Measurements from ENCODE around the gene FBXO17.

GRCh38 chr19:38912600-38913514 is 62.7 kb downstream of the FBXO17 start:
- TF ChIP-seq CTCF (IDR thresholded peaks at IDR 0.05; ENCODE audit: low read depth, low read length) (no peak), POLR2A (IDR thresholded peaks at IDR 0.05; ENCODE audit: extremely low read depth, insufficient read length) (no peak), MAX (IDR thresholded peaks at IDR 0.05; ENCODE audit: low read depth, low read length) (no peak)
